Loucy (cell line): ENCODE results near the gene RHBDD3.
"Not testable (repeated sequence)": the region's sequence is repeated elsewhere in the genome, so short reads cannot be mapped to it uniquely, and the experiment has no call there.

ENCODE experiments used
- H2AFZ ChIP-seq: fragments of 200-600 bp; sonication (generic); 2 replicates; pipeline ENCODE4 v1.6.0; 2016; ENCODE audit warnings: antibody characterized with exemption, mild to moderate bottlenecking, low read length, moderate library complexity
- H3F3A ChIP-seq: fragments of 200-600 bp; 2 replicates; pipeline ENCODE4 v1.6.0; 2016; ENCODE audit warnings: antibody characterized with exemption, low read depth, mild to moderate bottlenecking
- H3K27me3 ChIP-seq: fragments of 200-600 bp; sonication (generic); 2 replicates; pipeline ENCODE4 v1.6.1; 2014; ENCODE audit warnings: low read length, mild to moderate bottlenecking; ENCODE audit not compliant: insufficient read depth, poor library complexity, severe bottlenecking
- H3K36me3 ChIP-seq: fragments of 200-600 bp; sonication (generic); 2 replicates; pipeline ENCODE4 v1.6.1; 2016; ENCODE audit warnings: low read length; ENCODE audit not compliant: insufficient read depth
- H3K4me1 ChIP-seq: fragments of 200-600 bp; sonication (generic); 2 replicates; pipeline ENCODE4 v1.5.1; 2014; ENCODE audit warnings: low read length, mild to moderate bottlenecking; ENCODE audit not compliant: insufficient read depth, poor library complexity, severe bottlenecking
- H3K4me2 ChIP-seq: fragments of 200-600 bp; sonication (generic); 2 replicates; pipeline ENCODE4 v1.6.0; 2014; ENCODE audit warnings: antibody characterized with exemption, low read length, low read depth, mild to moderate bottlenecking; ENCODE audit not compliant: poor library complexity, severe bottlenecking
- H3K4me3 ChIP-seq: fragments of 200-600 bp; sonication (generic); 2 replicates; pipeline ENCODE4 v1.5.1; 2014; ENCODE audit warnings: low read length, mild to moderate bottlenecking, mixed read lengths; ENCODE audit not compliant: poor library complexity, severe bottlenecking
- H3K79me2 ChIP-seq: fragments of 200-600 bp; sonication (generic); 2 replicates; pipeline ENCODE4 v1.6.1; 2014; ENCODE audit warnings: low read length; ENCODE audit not compliant: insufficient read depth
- H3K9ac ChIP-seq: fragments of 200-600 bp; sonication (generic); 2 replicates; pipeline ENCODE4 v1.6.0; 2014; ENCODE audit warnings: mild to moderate bottlenecking, low read depth, low read length, moderate library complexity; ENCODE audit not compliant: poor library complexity, severe bottlenecking
- H3K9me2 ChIP-seq: fragments of 200-600 bp; sonication (generic); replicated peaks from 2 replicates; pipeline ENCODE4 v1.6.1; 2016; ENCODE audit warnings: low read depth, low read length, mixed read lengths
- H3K9me3 ChIP-seq: fragments of 200-600 bp; sonication (generic); 2 replicates; pipeline ENCODE4 v1.6.1; 2014; ENCODE audit warnings: mild to moderate bottlenecking, antibody characterized with exemption, low read length, low read depth; ENCODE audit not compliant: insufficient read depth
- H4K20me1 ChIP-seq: fragments of 200-600 bp; sonication (generic); 2 replicates; pipeline ENCODE4 v1.6.0; 2014; ENCODE audit warnings: antibody characterized with exemption, low read length, mild to moderate bottlenecking; ENCODE audit not compliant: insufficient read depth, poor library complexity, severe bottlenecking
- EZH2phosphoT487 ChIP-seq: fragments of 200-600 bp; IDR thresholded peaks from 2 replicates; pipeline ENCODE4 v1.6.1; 2018; ENCODE audit warnings: antibody characterized with exemption, mild to moderate bottlenecking, moderate library complexity, borderline replicate concordance
- TF ChIP-seq, protein P1 (sequence below): fragments of 200-600 bp; sonication (generic); conservative IDR thresholded peaks from 2 replicates; pipeline ENCODE4 v1.5.1; 2014; ENCODE audit warnings: mild to moderate bottlenecking, antibody characterized with exemption, low read length

The RHBDD3 gene

DNA sequence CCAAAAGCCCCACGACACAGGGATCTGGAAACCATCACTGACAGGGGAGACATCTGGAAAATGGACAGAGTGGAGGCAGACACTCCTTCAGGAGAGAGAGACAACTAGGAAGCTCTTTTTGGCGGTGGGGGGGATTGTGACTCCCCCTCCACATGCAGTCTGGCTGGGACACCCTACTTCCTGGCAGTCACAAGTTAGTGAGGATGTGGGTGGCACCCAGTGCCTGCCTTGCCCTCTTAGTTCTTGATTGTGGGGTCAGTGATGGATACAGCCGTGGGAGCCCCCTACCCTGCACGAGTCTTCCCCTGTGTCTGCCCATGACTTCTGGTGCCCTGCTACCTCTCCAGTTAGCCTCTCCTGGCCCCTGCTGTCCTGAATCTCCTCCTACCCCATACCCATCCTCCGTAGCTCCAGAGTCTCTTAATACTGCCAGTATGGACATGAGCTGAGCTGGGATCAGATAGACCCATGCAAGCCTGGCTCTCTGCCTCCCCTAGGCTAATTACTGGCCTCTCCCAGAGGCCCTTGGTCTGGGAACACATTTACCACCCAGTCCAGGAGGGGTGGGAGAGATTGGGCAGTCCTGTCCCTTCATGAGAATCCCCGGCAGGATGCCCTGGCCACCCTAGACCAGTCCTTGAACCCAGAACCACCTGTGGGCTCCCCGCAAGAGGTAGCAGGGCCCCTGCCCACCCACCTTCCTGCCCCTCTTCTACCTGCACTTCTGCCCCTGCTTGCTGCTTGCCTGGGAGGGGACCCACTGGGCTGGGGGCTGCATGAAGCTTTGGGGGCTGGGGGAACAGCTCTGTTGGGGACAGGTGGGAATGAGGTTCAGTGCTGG, 22.8 kb downstream of the RHBDD3 start:
- Histone ChIP-seq H3K36me3 (peaks cover 73% of the 10 kb centered on the region), H2AFZ (no peak overlapping the region), H3K4me2 (peak overlapping the region; percentile 50), H3K9me2 (no peaks in the 10 kb centered on the region), H3K79me2 (no peaks in the 10 kb centered on the region), H3K9ac (peak overlapping the region; percentile 42), H4K20me1 (no peaks in the 10 kb centered on the region), H3F3A (no peaks in the 10 kb centered on the region), H3K4me1 (peaks cover 15% of the 10 kb centered on the region), H3K27me3 (no peaks in the 10 kb centered on the region), H3K9me3 (peaks cover 14% of the 10 kb centered on the region), H3K4me3 (no peak overlapping the region)
- TF ChIP-seq EZH2phosphoT487 = no peak

DNA sequence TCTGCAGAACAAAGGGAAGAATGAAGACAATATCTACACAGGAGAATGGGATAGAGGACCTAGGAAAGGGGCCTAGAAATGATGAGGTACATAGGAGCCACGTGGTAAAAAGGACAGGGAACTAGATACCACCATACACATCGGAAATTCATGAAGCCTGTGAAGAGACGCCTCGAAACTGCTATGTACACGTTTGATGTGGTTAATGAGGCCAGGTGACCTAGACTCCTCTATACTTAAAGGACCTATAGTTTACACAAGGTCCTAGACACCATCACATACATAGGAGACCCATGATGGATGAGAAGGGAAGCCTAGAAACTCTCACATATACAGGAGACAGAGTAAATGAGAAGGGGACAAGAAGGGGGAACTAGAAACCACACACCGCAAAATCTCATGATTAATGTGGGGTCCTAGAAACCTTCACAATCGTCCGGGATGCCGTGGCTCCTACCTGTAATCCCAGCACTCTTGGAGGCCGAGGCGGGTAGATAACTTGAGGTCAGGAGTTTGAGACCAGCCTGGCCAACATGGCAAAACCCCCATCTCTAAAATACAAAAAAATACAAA, 23.8 kb downstream of the RHBDD3 start:
- H2AFZ ChIP-seq = no peak overlapping the region
- TF ChIP-seq, protein P1, sequence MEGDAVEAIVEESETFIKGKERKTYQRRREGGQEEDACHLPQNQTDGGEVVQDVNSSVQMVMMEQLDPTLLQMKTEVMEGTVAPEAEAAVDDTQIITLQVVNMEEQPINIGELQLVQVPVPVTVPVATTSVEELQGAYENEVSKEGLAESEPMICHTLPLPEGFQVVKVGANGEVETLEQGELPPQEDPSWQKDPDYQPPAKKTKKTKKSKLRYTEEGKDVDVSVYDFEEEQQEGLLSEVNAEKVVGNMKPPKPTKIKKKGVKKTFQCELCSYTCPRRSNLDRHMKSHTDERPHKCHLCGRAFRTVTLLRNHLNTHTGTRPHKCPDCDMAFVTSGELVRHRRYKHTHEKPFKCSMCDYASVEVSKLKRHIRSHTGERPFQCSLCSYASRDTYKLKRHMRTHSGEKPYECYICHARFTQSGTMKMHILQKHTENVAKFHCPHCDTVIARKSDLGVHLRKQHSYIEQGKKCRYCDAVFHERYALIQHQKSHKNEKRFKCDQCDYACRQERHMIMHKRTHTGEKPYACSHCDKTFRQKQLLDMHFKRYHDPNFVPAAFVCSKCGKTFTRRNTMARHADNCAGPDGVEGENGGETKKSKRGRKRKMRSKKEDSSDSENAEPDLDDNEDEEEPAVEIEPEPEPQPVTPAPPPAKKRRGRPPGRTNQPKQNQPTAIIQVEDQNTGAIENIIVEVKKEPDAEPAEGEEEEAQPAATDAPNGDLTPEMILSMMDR = no peak
- no peak for TF ChIP-seq EZH2phosphoT487

DNA sequence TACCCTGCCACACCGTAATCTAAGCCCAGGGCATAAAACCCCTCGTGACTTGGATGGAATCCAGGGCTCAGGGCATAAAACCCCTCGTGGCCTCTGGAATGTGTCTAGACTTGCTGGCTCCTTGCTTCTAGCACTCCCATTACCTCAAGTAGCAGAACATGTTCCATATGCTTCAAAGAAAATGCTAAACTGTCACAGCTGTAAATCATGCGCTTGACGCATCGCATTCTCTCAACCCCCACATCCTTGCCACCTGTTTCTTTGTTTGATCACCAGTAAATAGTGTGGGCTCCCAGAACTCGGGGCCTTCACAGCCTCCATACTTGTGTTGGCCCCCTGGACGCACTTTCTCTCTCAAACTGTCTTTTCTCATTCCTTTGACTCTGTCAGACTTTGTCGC, 27.3 kb downstream of the RHBDD3 start:
- Histone ChIP-seq H3K4me1 (peaks cover 15% of the 10 kb centered on the region), H3K36me3 (peaks cover 56% of the 10 kb centered on the region), H3K9me3 (peaks cover 20% of the 10 kb centered on the region)
- H4K20me1 ChIP-seq, H3K27me3 ChIP-seq, H3K4me3 ChIP-seq, H3F3A ChIP-seq, H3K9ac ChIP-seq, H3K79me2 ChIP-seq, H2AFZ ChIP-seq, H3K4me2 ChIP-seq, H3K9me2 ChIP-seq: not testable (repeated sequence)

More for the DNA sequence above, 23.8 kb downstream of the RHBDD3 start:
- H3F3A ChIP-seq = no peaks in the 10 kb centered on the region
- H3K79me2 ChIP-seq = no peaks in the 10 kb centered on the region
- H4K20me1 ChIP-seq = no peaks in the 10 kb centered on the region
- H3K9ac ChIP-seq = no peak overlapping the region
- H3K4me1 ChIP-seq = peaks cover 15% of the 10 kb centered on the region
- no peak overlapping the region for H3K4me3 ChIP-seq
- no peaks in the 10 kb centered on the region for H3K27me3 ChIP-seq
- no peaks in the 10 kb centered on the region for H3K9me2 ChIP-seq
- H3K4me2 ChIP-seq = no peak overlapping the region
- peaks cover 17% of the 10 kb centered on the region for H3K9me3 ChIP-seq
- peaks cover 78% of the 10 kb centered on the region for H3K36me3 ChIP-seq

DNA sequence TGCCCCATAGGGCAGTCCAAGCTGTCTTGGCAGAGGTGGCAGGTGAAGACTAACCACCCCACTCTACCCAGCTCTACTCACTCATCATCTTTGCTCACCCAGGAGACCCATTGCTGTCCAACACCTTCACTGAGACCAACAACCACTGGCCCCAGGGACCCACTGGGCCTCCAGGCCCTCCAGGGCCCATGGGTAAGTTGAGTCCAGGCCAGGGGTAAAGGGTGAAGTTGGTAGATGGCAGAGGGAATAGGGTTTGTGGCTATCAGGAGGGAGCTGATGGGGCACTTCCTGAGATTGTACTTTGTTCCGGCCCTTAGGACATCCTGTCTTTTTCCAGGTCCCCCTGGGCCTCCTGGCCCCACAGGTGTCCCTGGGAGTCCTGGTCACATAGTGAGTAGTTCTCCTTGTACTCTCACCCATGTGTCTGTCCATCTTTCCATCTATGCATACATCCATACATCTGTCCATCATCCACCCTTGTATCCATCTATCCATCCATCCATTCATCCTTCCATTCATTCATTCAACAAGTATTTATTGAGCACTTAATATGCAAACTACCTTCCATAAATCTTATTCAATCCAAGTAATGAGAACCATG, 34.4 kb downstream of the RHBDD3 start:
- no peaks in the 10 kb centered on the region for H3K4me1 ChIP-seq
- no peak overlapping the region for H3K9ac ChIP-seq
- H3K9me2 ChIP-seq = no peaks in the 10 kb centered on the region
- H3K4me3 ChIP-seq = no peak overlapping the region
- TF ChIP-seq EZH2phosphoT487 = no peak
- TF ChIP-seq, protein P1 = no peak
- H3F3A ChIP-seq = no peaks in the 10 kb centered on the region
- H3K9me3 ChIP-seq = no peaks in the 10 kb centered on the region
- H3K27me3 ChIP-seq = no peaks in the 10 kb centered on the region
- H3K79me2 ChIP-seq = no peaks in the 10 kb centered on the region
- H3K36me3 ChIP-seq = peaks cover 16% of the 10 kb centered on the region
- H3K4me2 ChIP-seq = no peak overlapping the region
- no peaks in the 10 kb centered on the region for H4K20me1 ChIP-seq
- H2AFZ ChIP-seq = no peak overlapping the region
